ENCODE data around the gene ZFYVE21. TPM values are rescaled to one million over a fixed set of nuclear protein-coding genes. Genes with fewer than 3 reads are reported as not detected.

ZFYVE21 gene
- total RNA-seq, result 36.9 and 39.8 TPM in 2 replicates

GRCh38 chr14:103715052-103716000 is at the start of gene ZFYVE21, which contains the start of gene XRCC3:
Gene ZFYVE21, plus strand, starts transcription at chr14:103715810. Its CDS starts 32 bp downstream, at chr14:103715842.
Gene XRCC3, minus strand, starts transcription at chr14:103715451. Its CDS starts 4,364 bp downstream, at chr14:103711087.
- TF ChIP-seq, protein P1, sequence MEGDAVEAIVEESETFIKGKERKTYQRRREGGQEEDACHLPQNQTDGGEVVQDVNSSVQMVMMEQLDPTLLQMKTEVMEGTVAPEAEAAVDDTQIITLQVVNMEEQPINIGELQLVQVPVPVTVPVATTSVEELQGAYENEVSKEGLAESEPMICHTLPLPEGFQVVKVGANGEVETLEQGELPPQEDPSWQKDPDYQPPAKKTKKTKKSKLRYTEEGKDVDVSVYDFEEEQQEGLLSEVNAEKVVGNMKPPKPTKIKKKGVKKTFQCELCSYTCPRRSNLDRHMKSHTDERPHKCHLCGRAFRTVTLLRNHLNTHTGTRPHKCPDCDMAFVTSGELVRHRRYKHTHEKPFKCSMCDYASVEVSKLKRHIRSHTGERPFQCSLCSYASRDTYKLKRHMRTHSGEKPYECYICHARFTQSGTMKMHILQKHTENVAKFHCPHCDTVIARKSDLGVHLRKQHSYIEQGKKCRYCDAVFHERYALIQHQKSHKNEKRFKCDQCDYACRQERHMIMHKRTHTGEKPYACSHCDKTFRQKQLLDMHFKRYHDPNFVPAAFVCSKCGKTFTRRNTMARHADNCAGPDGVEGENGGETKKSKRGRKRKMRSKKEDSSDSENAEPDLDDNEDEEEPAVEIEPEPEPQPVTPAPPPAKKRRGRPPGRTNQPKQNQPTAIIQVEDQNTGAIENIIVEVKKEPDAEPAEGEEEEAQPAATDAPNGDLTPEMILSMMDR (IDR thresholded peaks at IDR 0.05; ENCODE audit: extremely low read depth, low read depth, low read length), result no peak
- peak within 1 kb of the TSS; percentile 4 for H2AFZ ChIP-seq (ENCODE audit: low read length)

DNA sequence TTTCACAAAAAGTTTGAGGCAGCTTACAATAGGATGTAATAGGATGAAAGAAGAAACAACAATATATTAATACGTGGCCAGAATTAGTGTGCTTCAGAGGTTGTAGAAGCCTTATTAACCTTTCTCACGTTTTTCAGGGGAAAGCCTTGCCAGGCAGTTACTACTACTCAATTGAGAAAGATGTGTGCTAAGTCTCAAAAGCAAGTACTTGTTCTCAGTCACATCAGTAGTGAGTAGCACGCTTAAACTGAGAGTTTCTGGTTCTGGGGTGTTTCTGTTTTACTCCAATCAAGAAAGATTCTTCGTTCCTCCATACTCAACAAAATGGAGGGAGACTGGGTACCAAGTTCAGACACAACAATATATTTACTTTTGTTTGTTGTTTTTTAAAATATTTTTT is 47.9 kb upstream of the ZFYVE21 start:
- no peaks in the 10 kb centered on the region for H3K9me3 ChIP-seq (ENCODE audit: low read depth, low read length)
- no peak overlapping the region for H3K27ac ChIP-seq (ENCODE audit: low read depth, low read length)
- peaks cover 63% of the 10 kb centered on the region for H3K36me3 ChIP-seq (ENCODE audit: insufficient read depth, low read length)
- no peaks in the 10 kb centered on the region for H3K27me3 ChIP-seq (ENCODE audit: insufficient read depth, low read length)
- H4K20me1 ChIP-seq (ENCODE audit: insufficient read depth, low read length), result peaks cover 11% of the 10 kb centered on the region
- H3K4me2 ChIP-seq (ENCODE audit: insufficient read depth, low read length), result no peak overlapping the region
- no peak overlapping the region for H2AFZ ChIP-seq (ENCODE audit: low read length)
- H3K4me1 ChIP-seq (ENCODE audit: insufficient read depth, low read length), result peaks cover 16% of the 10 kb centered on the region
- peaks cover 72% of the 10 kb centered on the region for H3K79me2 ChIP-seq (ENCODE audit: insufficient read depth, low read length)
- TF ChIP-seq, protein P1 (IDR thresholded peaks at IDR 0.05; ENCODE audit: extremely low read depth, low read depth, low read length), result no peak
- H3K4me3 ChIP-seq (ENCODE audit: insufficient read depth, low read length), result no peak overlapping the region
- DNase-seq (ENCODE audit: insufficient read length, low spot score, missing footprints), result no peak

More at GRCh38 chr14:103715052-103716000, at the start of gene ZFYVE21, which contains the start of gene XRCC3:
- Histone ChIP-seq H3K36me3 (ENCODE audit: insufficient read depth, low read length) (peaks cover 4% of the 10 kb centered on the region), H3K4me1 (ENCODE audit: insufficient read depth, low read length) (peaks cover 27% of the 10 kb centered on the region), H3K27ac (ENCODE audit: low read depth, low read length) (peak within 1 kb of the TSS; percentile 41), H3K9me3 (ENCODE audit: low read depth, low read length) (no peaks in the 10 kb centered on the region), H3K79me2 (ENCODE audit: insufficient read depth, low read length) (peaks cover 57% of the 10 kb centered on the region), H3K4me2 (ENCODE audit: insufficient read depth, low read length) (peak within 1 kb of the TSS; percentile 80), H3K4me3 (ENCODE audit: insufficient read depth, low read length) (peak within 1 kb of the TSS; percentile 81), H3K27me3 (ENCODE audit: insufficient read depth, low read length) (no peaks in the 10 kb centered on the region), H4K20me1 (ENCODE audit: insufficient read depth, low read length) (peaks cover 28% of the 10 kb centered on the region)
- DNase-seq (ENCODE audit: insufficient read length, low spot score, missing footprints), result peak; percentile 100

GRCh38 chr14:103668117-103668516 is 47.5 kb upstream of the ZFYVE21 start:
- no peaks in the 10 kb centered on the region for H3K27me3 ChIP-seq (ENCODE audit: insufficient read depth, low read length)
- H3K4me3 ChIP-seq (ENCODE audit: insufficient read depth, low read length), result no peak overlapping the region
- H3K9me3 ChIP-seq (ENCODE audit: low read depth, low read length), result no peaks in the 10 kb centered on the region
- H4K20me1 ChIP-seq (ENCODE audit: insufficient read depth, low read length), result peaks cover 11% of the 10 kb centered on the region
- H3K4me2 ChIP-seq (ENCODE audit: insufficient read depth, low read length), result no peak overlapping the region
- peaks cover 65% of the 10 kb centered on the region for H3K36me3 ChIP-seq (ENCODE audit: insufficient read depth, low read length)
- no peak overlapping the region for H2AFZ ChIP-seq (ENCODE audit: low read length)
- H3K79me2 ChIP-seq (ENCODE audit: insufficient read depth, low read length), result peaks cover 72% of the 10 kb centered on the region
- TF ChIP-seq, protein P1 (IDR thresholded peaks at IDR 0.05; ENCODE audit: extremely low read depth, low read depth, low read length), result no peak
- no peak for DNase-seq (ENCODE audit: insufficient read length, low spot score, missing footprints)
- H3K27ac ChIP-seq (ENCODE audit: low read depth, low read length), result no peak overlapping the region
- peaks cover 16% of the 10 kb centered on the region for H3K4me1 ChIP-seq (ENCODE audit: insufficient read depth, low read length)

DNA sequence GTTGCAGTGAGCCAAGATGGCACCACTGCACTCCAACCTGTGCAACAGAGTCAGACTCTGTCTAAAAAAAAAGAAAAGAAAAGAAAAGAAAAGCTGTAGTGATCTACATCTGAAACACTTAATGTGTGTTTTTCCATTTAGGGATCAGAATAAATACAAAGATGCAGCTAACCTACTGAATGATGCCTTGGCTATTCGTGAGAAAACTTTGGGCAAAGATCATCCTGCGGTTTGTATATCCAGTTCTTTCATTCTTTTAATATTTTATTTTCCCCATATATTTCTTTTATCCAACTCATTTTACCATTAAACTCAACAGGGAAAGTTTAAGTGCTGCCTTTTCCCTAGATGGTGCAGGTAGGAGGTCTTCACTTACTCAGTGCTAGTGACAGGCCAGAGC is 46.2 kb upstream of the ZFYVE21 start:
- TF ChIP-seq, protein P1 (IDR thresholded peaks at IDR 0.05; ENCODE audit: extremely low read depth, low read depth, low read length), result no peak
- Histone ChIP-seq H3K27me3 (ENCODE audit: insufficient read depth, low read length) (no peaks in the 10 kb centered on the region), H3K4me2 (ENCODE audit: insufficient read depth, low read length) (no peak overlapping the region), H3K4me3 (ENCODE audit: insufficient read depth, low read length) (no peak overlapping the region), H3K36me3 (ENCODE audit: insufficient read depth, low read length) (peaks cover 75% of the 10 kb centered on the region), H3K27ac (ENCODE audit: low read depth, low read length) (no peak overlapping the region), H3K9me3 (ENCODE audit: low read depth, low read length) (no peaks in the 10 kb centered on the region), H3K79me2 (ENCODE audit: insufficient read depth, low read length) (peaks cover 66% of the 10 kb centered on the region), H3K4me1 (ENCODE audit: insufficient read depth, low read length) (peaks cover 5% of the 10 kb centered on the region), H2AFZ (ENCODE audit: low read length) (no peak overlapping the region), H4K20me1 (ENCODE audit: insufficient read depth, low read length) (peaks cover 11% of the 10 kb centered on the region)
- no peak for DNase-seq (ENCODE audit: insufficient read length, low spot score, missing footprints)
